ENCODE measurements around the gene MAFG. TPM values are rescaled to one million over a fixed set of nuclear protein-coding genes. Genes with fewer than 3 reads are reported as not detected.

Gene MAFG
- total and polyA plus RNA-seq, 2 experiments from 2014 or later, result 16.1 to 27.0 TPM

- no peak for DNase-seq (ENCODE audit: low read depth in 1 of 2, low spot score in 1 of 2)
- TF ChIP-seq CTCF (IDR thresholded peaks at IDR 0.05; ENCODE audit: low read depth, low read length), result no peak
- no peaks in the 10 kb centered on the region for H3K36me3 ChIP-seq
- no peaks in the 10 kb centered on the region for H3K9me3 ChIP-seq (ENCODE audit: low read depth)
- H3K4me3 ChIP-seq, result peak overlapping the region; percentile 37
- H3K27ac ChIP-seq, result peak overlapping the region; percentile 47
- H3K4me1 ChIP-seq (ENCODE audit: low read depth), result peaks cover 17% of the 10 kb centered on the region
- no peaks in the 10 kb centered on the region for H3K27me3 ChIP-seq
Measured at GRCh38 chr17:81928544-81929252, 1.2 kb upstream of the MAFG start.

GRCh38 chr17:81927152-81927652, 333 bp downstream of the MAFG start:
- H3K4me1 ChIP-seq (ENCODE audit: low read depth), result peaks cover 25% of the 10 kb centered on the region
- no peak for TF ChIP-seq CTCF (IDR thresholded peaks at IDR 0.05; ENCODE audit: low read depth, low read length)

GRCh38 chr17:81926451-81927151, 934 bp downstream of the MAFG start:
- peak overlapping the region; percentile 94 for H3K4me3 ChIP-seq
- H3K9me3 ChIP-seq (ENCODE audit: low read depth), result no peaks in the 10 kb centered on the region
- H3K27me3 ChIP-seq, result no peaks in the 10 kb centered on the region
- DNase-seq (ENCODE audit: low read depth in 1 of 2, low spot score in 1 of 2), result peak; percentile 82 to 84
- TF ChIP-seq CTCF (IDR thresholded peaks at IDR 0.05; ENCODE audit: low read depth, low read length), result no peak
- peak overlapping the region; percentile 99 for H3K27ac ChIP-seq
- H3K36me3 ChIP-seq, result peaks cover 7% of the 10 kb centered on the region
- H3K4me1 ChIP-seq (ENCODE audit: low read depth), result peaks cover 25% of the 10 kb centered on the region

More at GRCh38 chr17:81927152-81927652, 333 bp downstream of the MAFG start:
- peak overlapping the region; percentile 99 for H3K27ac ChIP-seq
- peak in 1 of 2 donors; percentile 29 for DNase-seq (ENCODE audit: low read depth in 1 of 2, low spot score in 1 of 2)
- peak overlapping the region; percentile 94 for H3K4me3 ChIP-seq
- no peaks in the 10 kb centered on the region for H3K9me3 ChIP-seq (ENCODE audit: low read depth)
- H3K36me3 ChIP-seq, result peaks cover 2% of the 10 kb centered on the region
- H3K27me3 ChIP-seq, result no peaks in the 10 kb centered on the region

- Histone ChIP-seq H3K4me1 (ENCODE audit: low read depth) (peaks cover 25% of the 10 kb centered on the region), H3K27me3 (no peaks in the 10 kb centered on the region), H3K36me3 (peaks cover 7% of the 10 kb centered on the region), H3K4me3 (peak overlapping the region; percentile 94), H3K27ac (peak overlapping the region; percentile 99), H3K9me3 (ENCODE audit: low read depth) (no peaks in the 10 kb centered on the region)
- no peak for TF ChIP-seq CTCF (IDR thresholded peaks at IDR 0.05; ENCODE audit: low read depth, low read length)
- DNase-seq (ENCODE audit: low read depth in 1 of 2, low spot score in 1 of 2), result no peak
Measured at GRCh38 chr17:81925860-81926450, 1.6 kb downstream of the MAFG start.
